ENCODE results near the gene NEU4. TPM values are rescaled to one million over a fixed set of nuclear protein-coding genes. Genes with fewer than 3 reads are reported as not detected.
"Not testable (repeated sequence)": the region's sequence is repeated elsewhere in the genome, so short reads cannot be mapped to it uniquely, and the experiment has no call there.

The NEU4 gene
- total RNA-seq, 1 donor from 2014 or later = not detected

GRCh38 chr2:241827394-241827793, 18.4 kb downstream of the NEU4 start:
- no peak for DNase-seq (ENCODE audit: extremely low spot score, unreplicated experiment)
- Mint-ChIP-seq H3K27me3 (ENCODE audit: unreplicated experiment) (peaks cover 19% of the 10 kb centered on the region), H3K27ac (ENCODE audit: unreplicated experiment) (no peak overlapping the region), H3K4me1 (ENCODE audit: unreplicated experiment) (no peaks in the 10 kb centered on the region), H3K9me3 (ENCODE audit: unreplicated experiment) (peaks cover 11% of the 10 kb centered on the region), H3K4me3 (ENCODE audit: unreplicated experiment) (no peak overlapping the region), H3K36me3 (ENCODE audit: unreplicated experiment) (no peaks in the 10 kb centered on the region)
- TF ChIP-seq CTCF (IDR thresholded peaks at IDR 0.05) = no peak

GRCh38 chr2:241833101-241833663, 24.2 kb downstream of the NEU4 start:
- H3K27me3 Mint-ChIP-seq (ENCODE audit: unreplicated experiment) = peaks cover 50% of the 10 kb centered on the region
- DNase-seq (ENCODE audit: extremely low spot score, unreplicated experiment) = no peak
- no peaks in the 10 kb centered on the region for H3K36me3 Mint-ChIP-seq (ENCODE audit: unreplicated experiment)
- no peaks in the 10 kb centered on the region for H3K9me3 Mint-ChIP-seq (ENCODE audit: unreplicated experiment)
- no peak for TF ChIP-seq CTCF (IDR thresholded peaks at IDR 0.05)
- peaks cover 7% of the 10 kb centered on the region for H3K4me1 Mint-ChIP-seq (ENCODE audit: unreplicated experiment)
- no peak overlapping the region for H3K27ac Mint-ChIP-seq (ENCODE audit: unreplicated experiment)
- no peak overlapping the region for H3K4me3 Mint-ChIP-seq (ENCODE audit: unreplicated experiment)

GRCh38 chr2:241833756-241834526, 24.9 kb downstream of the NEU4 start:
- DNase-seq (ENCODE audit: extremely low spot score, unreplicated experiment); H3K27ac Mint-ChIP-seq (ENCODE audit: unreplicated experiment); H3K4me3 Mint-ChIP-seq (ENCODE audit: unreplicated experiment); H3K4me1 Mint-ChIP-seq (ENCODE audit: unreplicated experiment); H3K36me3 Mint-ChIP-seq (ENCODE audit: unreplicated experiment); H3K9me3 Mint-ChIP-seq (ENCODE audit: unreplicated experiment): not testable (repeated sequence)
- peaks cover 54% of the 10 kb centered on the region for H3K27me3 Mint-ChIP-seq (ENCODE audit: unreplicated experiment)

GRCh38 chr2:241834527-241835210, 25.7 kb downstream of the NEU4 start:
- Mint-ChIP-seq H3K27me3 (ENCODE audit: unreplicated experiment) (peaks cover 55% of the 10 kb centered on the region), H3K36me3 (ENCODE audit: unreplicated experiment) (no peaks in the 10 kb centered on the region), H3K27ac (ENCODE audit: unreplicated experiment) (no peak overlapping the region), H3K4me1 (ENCODE audit: unreplicated experiment) (peaks cover 7% of the 10 kb centered on the region), H3K4me3 (ENCODE audit: unreplicated experiment) (no peak overlapping the region), H3K9me3 (ENCODE audit: unreplicated experiment) (no peaks in the 10 kb centered on the region)
- TF ChIP-seq CTCF (IDR thresholded peaks at IDR 0.05) = no peak
- no peak for DNase-seq (ENCODE audit: extremely low spot score, unreplicated experiment)

GRCh38 chr2:241835611-241836010, 26.6 kb downstream of the NEU4 start:
- Mint-ChIP-seq H3K4me1 (ENCODE audit: unreplicated experiment) (peaks cover 7% of the 10 kb centered on the region), H3K4me3 (ENCODE audit: unreplicated experiment) (no peak overlapping the region), H3K27me3 (ENCODE audit: unreplicated experiment) (peaks cover 58% of the 10 kb centered on the region), H3K9me3 (ENCODE audit: unreplicated experiment) (no peaks in the 10 kb centered on the region), H3K27ac (ENCODE audit: unreplicated experiment) (no peak overlapping the region), H3K36me3 (ENCODE audit: unreplicated experiment) (no peaks in the 10 kb centered on the region)
- no peak for DNase-seq (ENCODE audit: extremely low spot score, unreplicated experiment)
- no peak for TF ChIP-seq CTCF (IDR thresholded peaks at IDR 0.05)
